ENCODE results near the gene NEURL3.

NEURL3 gene

DNA sequence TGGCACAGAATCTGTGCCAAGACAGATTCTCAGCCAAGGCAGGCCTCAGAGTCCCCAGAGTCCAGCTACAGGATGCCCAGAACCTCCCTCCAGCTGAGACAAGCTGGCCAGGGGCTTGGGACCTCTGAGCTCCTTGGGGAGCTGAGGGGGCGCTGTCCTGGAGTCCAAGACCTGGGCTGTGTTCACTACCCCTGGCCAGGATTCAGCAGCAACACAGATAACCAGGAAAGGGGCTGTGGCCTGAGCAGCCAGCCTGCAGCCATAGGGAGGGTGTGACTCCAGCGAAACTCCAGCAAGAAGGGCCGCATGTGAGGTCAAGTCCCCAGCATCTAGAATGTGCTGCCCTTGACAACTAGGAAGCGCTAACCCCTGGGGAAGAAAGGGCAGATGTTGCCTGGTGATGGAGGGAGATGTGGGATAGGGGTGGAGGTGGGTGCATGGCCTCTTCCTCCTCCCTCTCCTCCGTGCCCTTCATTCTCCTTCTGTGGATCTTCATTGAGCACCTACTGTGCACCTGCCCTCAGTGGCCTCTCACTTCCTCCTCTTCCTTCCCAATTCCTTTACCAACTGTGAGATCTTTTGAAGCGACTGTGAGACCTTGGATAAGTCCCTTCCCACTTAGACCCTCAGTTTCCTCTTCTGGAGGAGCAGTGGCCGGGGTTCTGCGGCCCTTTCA is 23.7 kb upstream of the NEURL3 start:
- ATAC-seq (replicated peaks) (no peak), DNase-seq (no peak)
- Mint-ChIP-seq H3K4me1 (ENCODE audit: low read depth in 2 of 2) (peaks cover 48 to 56% of the 10 kb centered on the region in 2 donors), H3K27me3 (no peaks in the 10 kb centered on the region), H3K4me3 (peak overlapping the region; percentile 79 to 80), H3K27ac (peak overlapping the region in 1 of 2 donors; percentile 91), H3K36me3 (ENCODE audit: insufficient read depth) (peaks cover 13% of the 10 kb centered on the region), H3K9me3 (no peaks in the 10 kb centered on the region)

DNA sequence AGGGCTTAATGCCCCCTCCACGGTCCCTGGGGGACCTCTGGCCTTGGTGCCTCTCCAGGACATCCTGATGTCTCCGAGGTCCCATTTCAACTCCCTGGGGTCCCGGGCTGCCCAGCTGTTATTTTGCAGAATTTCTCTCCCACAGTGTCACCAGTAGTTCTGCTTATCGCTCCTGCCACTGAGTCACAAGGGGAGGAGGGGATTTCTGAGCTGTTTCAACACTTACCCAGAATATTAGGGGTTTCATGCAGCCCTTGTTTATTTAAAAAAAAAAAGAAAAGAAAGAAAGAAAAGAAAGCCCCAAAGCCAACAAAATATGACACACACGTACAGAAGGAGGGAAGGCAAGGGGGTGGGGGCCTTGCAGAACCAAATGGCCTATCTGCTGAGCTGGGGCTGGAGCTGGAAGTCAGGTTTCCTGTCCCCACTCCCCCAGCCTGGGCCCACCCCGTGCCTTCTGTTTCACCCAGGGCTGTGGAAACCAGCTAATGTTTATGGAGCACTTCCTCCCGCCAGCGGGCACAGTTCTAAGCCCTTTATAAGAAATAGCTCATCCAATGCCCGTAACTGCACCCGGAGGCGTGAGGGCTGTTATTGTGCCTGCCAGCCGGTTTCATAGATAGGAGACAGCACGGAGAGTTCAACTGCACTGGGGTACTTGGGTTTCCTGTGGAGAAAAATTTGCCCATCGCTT is 23.0 kb upstream of the NEURL3 start:
- ATAC-seq (replicated peaks) = peak; percentile 18
- no peak for DNase-seq
- Mint-ChIP-seq H3K36me3 (ENCODE audit: insufficient read depth) (peaks cover 13% of the 10 kb centered on the region), H3K27me3 (no peaks in the 10 kb centered on the region), H3K27ac (peak overlapping the region; percentile 87 to 91), H3K9me3 (no peaks in the 10 kb centered on the region), H3K4me1 (ENCODE audit: low read depth in 2 of 2) (peaks cover 51 to 61% of the 10 kb centered on the region in 2 donors), H3K4me3 (peak overlapping the region; percentile 79 to 80)

DNA sequence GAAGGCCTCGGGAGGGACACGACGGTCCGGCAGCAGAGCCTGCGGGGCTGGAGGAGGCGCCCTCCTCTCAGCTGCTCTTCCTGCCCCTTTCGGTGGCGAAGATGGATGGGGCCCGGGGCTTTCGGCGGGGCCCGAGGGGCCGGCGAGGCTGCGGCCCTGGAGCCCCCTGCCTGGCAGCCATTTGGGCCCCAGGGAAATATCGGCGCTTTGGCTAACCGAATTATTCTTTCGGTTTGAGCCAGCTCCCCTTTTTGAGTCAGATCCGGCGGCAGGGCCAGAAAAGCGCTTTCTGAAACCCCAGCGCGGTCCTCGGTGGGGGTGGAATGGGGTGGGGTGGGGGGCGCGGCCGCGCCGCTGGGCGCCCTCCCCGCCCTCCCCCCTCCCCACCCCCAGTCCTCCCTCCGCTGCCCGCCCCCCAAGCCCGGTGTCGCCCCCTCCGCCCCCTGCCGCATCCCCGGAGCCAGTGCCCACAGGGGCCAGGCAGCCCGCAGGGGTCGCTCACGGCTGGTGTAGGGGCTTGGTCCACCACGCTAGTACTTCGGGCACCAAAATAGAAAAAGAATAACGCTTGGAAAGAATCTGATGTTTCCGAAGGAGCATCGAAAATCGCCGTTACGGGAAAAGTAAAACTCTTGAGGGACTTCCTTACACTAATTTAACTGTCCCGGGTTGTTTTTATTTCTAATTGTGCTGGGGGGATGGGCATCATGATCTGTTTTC is 22.3 kb upstream of the NEURL3 start:
- peaks cover 11% of the 10 kb centered on the region for H3K36me3 Mint-ChIP-seq (ENCODE audit: insufficient read depth)
- peak in 2 of 3 experiments; percentile 39 to 40 for DNase-seq
- H3K27me3 Mint-ChIP-seq = no peaks in the 10 kb centered on the region
- H3K9me3 Mint-ChIP-seq = no peaks in the 10 kb centered on the region
- peak overlapping the region; percentile 79 to 80 for H3K4me3 Mint-ChIP-seq
- peak; percentile 21 for ATAC-seq (replicated peaks)
- peaks cover 47 to 61% of the 10 kb centered on the region in 2 donors for H3K4me1 Mint-ChIP-seq (ENCODE audit: low read depth in 2 of 2)
- H3K27ac Mint-ChIP-seq = peak overlapping the region; percentile 87 to 91

DNA sequence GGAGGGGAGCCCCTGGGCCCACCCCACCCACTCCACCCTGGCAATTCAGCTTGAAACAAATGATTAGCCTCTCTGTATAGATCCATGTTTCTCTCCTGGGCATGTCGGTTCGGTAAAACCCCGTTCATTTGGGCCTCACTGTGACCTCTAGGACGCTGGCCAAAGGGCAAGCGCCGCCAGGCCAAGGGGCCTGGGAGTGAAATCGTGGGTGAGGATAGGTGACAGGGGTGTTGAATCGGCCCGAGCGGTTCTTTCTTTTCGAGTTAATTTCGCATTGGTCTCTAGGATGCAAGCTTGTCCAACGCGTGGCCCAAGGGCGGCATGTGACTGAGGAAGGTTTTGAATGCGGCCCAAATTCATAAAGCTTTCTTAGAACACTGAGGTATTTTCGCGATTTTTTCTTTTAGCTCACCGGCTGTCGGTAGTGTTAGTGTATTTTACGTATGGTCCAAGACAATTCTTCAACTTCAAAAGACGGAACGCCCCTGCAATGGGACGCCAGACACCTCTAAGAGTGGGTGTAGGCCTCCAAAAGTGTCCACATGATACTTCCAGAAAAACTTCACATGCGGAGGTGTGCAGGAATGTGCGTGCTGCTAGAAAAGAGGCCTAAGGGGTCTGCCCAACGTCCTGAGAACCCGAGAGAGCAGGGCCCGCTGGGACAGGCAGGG is 21.6 kb upstream of the NEURL3 start:
- ATAC-seq (replicated peaks) (no peak), DNase-seq (no peak)
- H3K4me1 Mint-ChIP-seq (ENCODE audit: low read depth in 2 of 2) = peaks cover 40 to 57% of the 10 kb centered on the region in 2 donors
- H3K9me3 Mint-ChIP-seq = no peaks in the 10 kb centered on the region
- H3K36me3 Mint-ChIP-seq (ENCODE audit: insufficient read depth) = peaks cover 8% of the 10 kb centered on the region
- peak overlapping the region; percentile 79 to 80 for H3K4me3 Mint-ChIP-seq
- no peaks in the 10 kb centered on the region for H3K27me3 Mint-ChIP-seq
- H3K27ac Mint-ChIP-seq = peak overlapping the region; percentile 87 to 91

DNA sequence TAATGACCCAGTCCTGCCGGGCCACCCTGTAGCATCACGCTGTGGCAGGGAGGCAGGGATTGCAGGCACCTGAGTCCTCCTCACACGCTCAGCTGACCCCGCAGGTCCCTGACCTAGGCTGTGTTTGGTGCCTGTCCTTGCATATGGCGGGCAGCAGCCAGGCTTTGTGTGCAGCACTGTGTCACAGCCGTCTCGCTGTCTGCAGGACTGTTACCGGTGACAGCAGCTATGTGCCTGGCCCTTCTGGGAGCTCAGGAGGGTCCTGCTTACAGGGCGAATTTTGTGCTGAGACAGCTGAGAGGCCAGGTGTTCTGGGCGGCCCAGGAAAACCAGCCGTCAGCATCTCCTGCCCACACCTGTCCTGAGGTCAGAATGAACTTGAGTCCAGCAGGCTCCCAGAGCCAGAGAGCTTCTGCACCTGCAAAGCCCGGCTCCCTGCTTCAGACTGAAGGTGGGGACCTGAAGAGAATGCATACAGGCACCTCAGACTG is 21.0 kb upstream of the NEURL3 start:
- H3K4me3 Mint-ChIP-seq = peak overlapping the region; percentile 36 to 79
- peaks cover 4% of the 10 kb centered on the region for H3K36me3 Mint-ChIP-seq (ENCODE audit: insufficient read depth)
- ATAC-seq (replicated peaks) (no peak), DNase-seq (no peak)
- H3K4me1 Mint-ChIP-seq (ENCODE audit: low read depth in 2 of 2) = peaks cover 35 to 52% of the 10 kb centered on the region in 2 donors
- peak overlapping the region in 1 of 2 donors; percentile 87 for H3K27ac Mint-ChIP-seq
- H3K27me3 Mint-ChIP-seq = no peaks in the 10 kb centered on the region
- no peaks in the 10 kb centered on the region for H3K9me3 Mint-ChIP-seq

DNA sequence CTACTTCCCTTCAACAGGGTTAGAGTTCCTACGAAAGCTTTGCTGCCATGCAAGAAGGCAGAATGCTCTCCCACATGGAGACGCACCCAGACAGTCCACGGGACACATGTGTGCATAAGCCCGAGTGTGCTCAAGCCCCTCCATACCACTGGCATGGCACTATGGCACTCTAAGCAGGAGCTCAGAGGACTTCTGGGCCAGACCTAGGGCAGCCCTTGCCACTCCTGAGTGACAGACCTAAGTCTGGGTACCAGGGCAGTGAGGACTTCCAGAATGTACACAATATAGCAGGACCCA is 20.0 kb upstream of the NEURL3 start:
- no peak overlapping the region for H3K27ac Mint-ChIP-seq
- ATAC-seq (replicated peaks) (no peak), DNase-seq (no peak)
- peak overlapping the region in 1 of 2 donors; percentile 36 for H3K4me3 Mint-ChIP-seq
- H3K4me1 Mint-ChIP-seq (ENCODE audit: low read depth in 2 of 2) = peaks cover 35 to 48% of the 10 kb centered on the region in 2 donors
- no peaks in the 10 kb centered on the region for H3K9me3 Mint-ChIP-seq
- no peaks in the 10 kb centered on the region for H3K27me3 Mint-ChIP-seq
- peaks cover 4% of the 10 kb centered on the region for H3K36me3 Mint-ChIP-seq (ENCODE audit: insufficient read depth)

DNA sequence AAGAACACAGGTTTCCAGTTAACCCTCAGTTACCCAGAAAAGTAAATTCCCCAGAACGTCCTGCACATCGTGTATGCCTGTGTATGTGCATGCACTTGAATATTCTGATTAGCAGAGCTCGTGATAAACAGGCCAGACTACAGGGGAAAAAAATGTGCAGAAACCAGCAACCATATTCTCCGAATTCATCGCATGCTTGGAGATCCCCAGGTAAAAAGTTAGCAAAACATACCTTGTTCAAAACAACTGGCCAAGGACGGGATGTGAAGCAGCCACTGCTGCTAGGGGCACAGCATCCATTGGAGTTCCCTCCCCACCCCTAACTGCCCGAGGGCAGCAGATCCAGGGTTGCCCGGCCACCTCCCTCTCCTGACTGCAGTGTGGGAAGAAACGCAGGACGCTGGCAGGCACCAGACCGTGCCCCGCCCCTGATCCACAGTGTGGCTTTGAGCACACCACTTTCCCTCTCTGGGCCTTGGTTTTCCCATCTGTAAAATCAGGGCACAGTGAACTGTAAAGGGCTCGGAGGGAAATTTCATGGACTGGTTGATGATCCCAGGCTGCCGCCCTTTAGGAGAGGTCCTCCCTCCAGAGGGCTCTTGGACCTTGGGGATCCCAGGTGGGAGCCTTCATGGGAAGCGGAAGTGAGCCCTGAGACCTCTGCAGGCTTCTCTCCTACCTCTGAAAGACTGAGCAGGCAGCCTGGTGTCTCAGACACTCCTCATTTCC is 19.5 kb upstream of the NEURL3 start:
- Mint-ChIP-seq H3K27me3 (no peaks in the 10 kb centered on the region), H3K4me3 (peak overlapping the region; percentile 52 to 70), H3K27ac (peak overlapping the region in 1 of 2 donors; percentile 46), H3K36me3 (ENCODE audit: insufficient read depth) (peaks cover 4% of the 10 kb centered on the region), H3K9me3 (no peaks in the 10 kb centered on the region), H3K4me1 (ENCODE audit: low read depth in 2 of 2) (peaks cover 30 to 42% of the 10 kb centered on the region in 2 donors)
- DNase-seq (no peak), ATAC-seq (replicated peaks) (no peak)

DNA sequence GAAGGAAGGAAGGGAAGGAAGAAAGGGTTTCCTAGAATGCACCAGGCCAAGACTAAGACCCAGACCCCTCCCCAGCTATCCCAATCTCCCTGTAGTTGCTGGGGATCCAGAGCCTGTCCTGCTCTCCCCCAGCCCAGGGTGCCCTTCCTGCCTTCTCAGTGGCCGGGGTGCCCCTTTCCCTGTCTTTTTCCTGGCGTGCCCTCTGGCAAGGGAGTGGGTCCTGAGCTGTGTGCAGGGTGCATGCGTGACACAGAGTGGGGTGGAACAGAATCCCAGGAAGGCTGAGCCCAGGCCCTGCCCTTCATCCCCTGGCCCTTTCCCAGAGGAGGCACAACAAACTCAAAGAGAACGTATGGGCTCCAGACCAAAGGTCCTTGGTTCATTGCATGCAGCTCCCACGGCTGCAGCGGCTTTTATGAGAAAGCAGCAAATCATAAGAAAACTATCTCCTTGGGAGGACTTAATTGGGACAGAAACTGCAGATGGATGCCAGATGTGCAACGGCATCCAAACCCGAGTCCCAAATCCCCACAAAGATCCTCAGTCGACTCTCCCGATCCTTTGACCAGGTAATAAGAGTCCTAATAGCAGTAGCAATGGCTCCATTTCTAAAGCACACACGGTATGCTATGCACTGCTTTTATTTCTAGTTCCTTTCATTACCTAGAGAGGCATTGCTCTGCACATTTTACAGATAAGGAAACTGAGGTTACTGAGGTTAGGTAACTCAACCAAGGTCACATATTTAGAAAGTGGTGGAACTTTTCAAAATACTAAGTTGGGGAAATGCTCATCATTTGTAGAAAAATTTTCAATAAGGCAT is 18.7 kb upstream of the NEURL3 start:
- Mint-ChIP-seq H3K4me3 (peak overlapping the region; percentile 52 to 70), H3K27me3 (no peaks in the 10 kb centered on the region), H3K9me3 (no peaks in the 10 kb centered on the region), H3K36me3 (ENCODE audit: insufficient read depth) (peaks cover 4% of the 10 kb centered on the region), H3K27ac (peak overlapping the region; percentile 17 to 46), H3K4me1 (ENCODE audit: low read depth in 2 of 2) (peaks cover 28 to 38% of the 10 kb centered on the region in 2 donors)
- ATAC-seq (replicated peaks) (peak; percentile 52), DNase-seq (no peak)

DNA sequence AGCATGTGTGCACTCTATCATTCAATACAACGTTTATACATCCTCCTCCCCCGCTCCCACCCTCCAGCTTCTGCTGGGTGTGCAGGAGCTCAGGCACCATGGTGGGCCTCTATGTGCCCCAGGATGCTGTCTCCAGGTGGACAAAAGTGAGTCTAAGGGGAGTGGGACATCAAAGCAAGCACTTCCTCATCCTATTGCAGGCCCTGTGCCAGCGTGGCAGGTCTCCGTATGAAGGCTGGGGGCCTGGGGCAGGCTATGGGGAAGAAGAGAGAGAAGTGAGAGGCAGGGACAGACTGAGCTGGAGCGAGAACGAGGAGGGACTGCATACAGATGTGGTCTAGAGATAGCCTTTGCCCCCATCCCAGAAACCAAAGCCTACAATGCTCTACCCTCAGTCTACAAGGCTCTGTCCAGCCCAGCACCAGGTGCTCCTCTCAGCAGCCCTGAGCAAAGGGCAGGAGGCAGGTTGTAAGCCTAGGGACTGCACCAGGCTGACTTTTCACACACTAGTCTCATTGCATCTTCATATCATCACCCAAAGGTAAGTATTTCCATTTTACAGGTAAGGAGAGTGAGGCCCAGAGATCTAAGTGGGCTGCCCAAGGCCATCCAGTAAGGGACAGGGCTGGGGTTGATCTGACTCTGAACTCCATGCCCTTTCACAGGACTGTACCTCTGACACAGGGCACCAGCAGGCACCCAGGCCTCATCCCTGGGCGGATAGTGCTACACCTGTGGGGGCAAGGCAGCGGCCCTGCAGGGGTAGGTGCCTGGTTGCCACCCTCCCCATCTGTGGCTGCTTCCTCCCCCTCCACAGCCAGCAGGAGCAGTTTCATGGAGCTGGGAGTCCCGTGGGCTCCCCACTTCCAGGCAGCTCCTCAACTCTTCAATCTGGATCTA is 17.4 kb upstream of the NEURL3 start:
- Mint-ChIP-seq H3K27ac (no peak overlapping the region), H3K36me3 (ENCODE audit: insufficient read depth) (peaks cover 4% of the 10 kb centered on the region), H3K4me3 (no peak overlapping the region), H3K27me3 (no peaks in the 10 kb centered on the region), H3K9me3 (no peaks in the 10 kb centered on the region), H3K4me1 (ENCODE audit: low read depth in 2 of 2) (peaks cover 18 to 31% of the 10 kb centered on the region in 2 donors)
- no peak for ATAC-seq (replicated peaks)
- no peak for DNase-seq

DNA sequence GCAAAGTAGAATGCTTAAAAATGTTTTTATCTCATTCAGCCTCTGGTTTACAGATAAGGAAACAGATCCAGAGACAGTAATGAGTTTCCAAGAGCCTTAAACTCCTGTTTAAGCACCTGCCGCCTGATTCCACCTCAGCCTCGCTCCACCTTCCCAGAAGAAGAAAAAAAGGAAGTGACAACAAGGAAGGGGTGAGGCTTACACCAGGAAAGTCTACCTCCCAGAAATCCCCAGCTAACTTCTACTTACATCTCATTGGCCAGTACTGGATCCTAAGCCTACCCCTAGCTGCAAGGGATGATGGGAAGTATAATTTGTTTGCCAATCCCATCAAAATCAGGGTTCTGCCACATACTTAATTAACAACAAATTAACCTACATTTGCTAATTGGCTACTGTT is 16.1 kb upstream of the NEURL3 start:
- Mint-ChIP-seq H3K4me1 (ENCODE audit: low read depth in 2 of 2) (peaks cover 12 to 24% of the 10 kb centered on the region in 2 donors), H3K36me3 (ENCODE audit: insufficient read depth) (peaks cover 4% of the 10 kb centered on the region), H3K4me3 (no peak overlapping the region), H3K27ac (no peak overlapping the region), H3K27me3 (no peaks in the 10 kb centered on the region), H3K9me3 (no peaks in the 10 kb centered on the region)
- ATAC-seq (replicated peaks) (no peak), DNase-seq (no peak)

DNA sequence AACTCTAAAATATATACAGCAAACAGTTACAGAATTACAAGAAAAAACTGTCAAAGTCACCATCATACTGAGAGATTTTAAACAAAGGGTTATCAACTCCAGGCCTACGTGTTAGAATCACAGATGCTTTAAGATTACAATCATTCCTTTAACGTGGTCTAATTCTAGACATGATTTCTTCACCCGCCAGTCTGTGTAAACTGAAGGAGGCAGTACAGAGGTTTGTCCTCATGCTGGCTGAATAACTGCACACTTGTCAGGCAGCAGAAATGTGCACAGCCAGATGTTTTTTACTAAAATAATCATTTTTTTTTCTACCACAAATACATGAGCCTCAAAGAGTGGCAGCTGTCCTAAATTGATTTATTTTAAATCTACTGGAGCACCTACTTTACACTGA is 15.5 kb upstream of the NEURL3 start:
- peaks cover under 1% of the 10 kb centered on the region for H3K36me3 Mint-ChIP-seq (ENCODE audit: insufficient read depth)
- ATAC-seq (replicated peaks) = no peak
- H3K9me3 Mint-ChIP-seq = no peaks in the 10 kb centered on the region
- H3K27ac Mint-ChIP-seq = no peak overlapping the region
- H3K4me1 Mint-ChIP-seq (ENCODE audit: low read depth in 2 of 2) = peaks cover 12 to 21% of the 10 kb centered on the region in 2 donors
- no peak for DNase-seq
- no peaks in the 10 kb centered on the region for H3K27me3 Mint-ChIP-seq
- no peak overlapping the region for H3K4me3 Mint-ChIP-seq

All from effector memory CD8-positive, alpha-beta T cell (primary cell).